BLaER1 treated with 17β-estradiol and CSF1 and Interleukin-3, amounts not matched to agents 10 nM and 100 nM (cell line): ENCODE results near the gene SYTL4.
A peak's percentile ranks its signal among the peaks of the same experiment; 100 is the strongest.

Experiments
- H3K27ac ChIP-seq, 11 experiments: shearing (Covaris generic); formaldehyde crosslinking; 2 replicates each; pipeline ENCODE4 v1.8.1; 2022
- H3K27me3 ChIP-seq, 11 experiments: shearing (Covaris generic); formaldehyde crosslinking; 2 replicates each; pipeline ENCODE4 v1.8.1; 2022
- H3K36me3 ChIP-seq, 11 experiments: shearing (Covaris generic); formaldehyde crosslinking; 2 replicates each; pipeline ENCODE4 v1.8.1; 2022
- H3K4me1 ChIP-seq, 10 experiments: shearing (Covaris generic); formaldehyde crosslinking; 2 replicates each; pipeline ENCODE4 v1.8.1; 2022
- H3K4me2 ChIP-seq, 11 experiments: shearing (Covaris generic); formaldehyde crosslinking; 2 replicates each; pipeline ENCODE4 v1.8.1; 2022
- H3K4me3 ChIP-seq, 10 experiments: shearing (Covaris generic); formaldehyde crosslinking; 2 replicates each; pipeline ENCODE4 v1.8.1; 2022
- H3K9ac ChIP-seq, 11 experiments: shearing (Covaris generic); formaldehyde crosslinking; 2 replicates each; pipeline ENCODE4 v1.8.1; 2022
- H3K9me3 ChIP-seq, 11 experiments: shearing (Covaris generic); formaldehyde crosslinking; replicated peaks in 1 of 11; 2 replicates each; pipeline ENCODE4 v1.8.1; 2022
- H4K20me1 ChIP-seq, 11 experiments: shearing (Covaris generic); formaldehyde crosslinking; 2 replicates each; pipeline ENCODE4 v1.8.1; 2022
- Cebpa-rat ChIP-seq, 11 experiments: shearing (Covaris generic); IDR thresholded peaks; 2 replicates each; pipeline ENCODE4 v1.8.1; 2022

Gene SYTL4

GRCh38 chrX:100647095-100647494 lies 84.8 kb downstream of the SYTL4 start:
- Histone ChIP-seq H4K20me1 (peaks cover 0 to 12% (median 0%) of the 10 kb centered on the region in 11 experiments; a peak in 2 of 22 replicates), H3K4me2 (peak overlapping the region in 10 of 11 experiments; percentile 10 to 75 (median 48); a peak in 18 of 22 replicates), H3K27me3 (peaks cover 0 to 72% (median 3%) of the 10 kb centered on the region in 11 experiments; a peak in 12 of 22 replicates), H3K27ac (no peak overlapping the region), H3K4me1 (peaks cover 37 to 55% (median 40%) of the 10 kb centered on the region in 10 experiments), H3K9me3 (no peaks in the 10 kb centered on the region), H3K36me3 (no peaks in the 10 kb centered on the region), H3K9ac (no peak overlapping the region), H3K4me3 (no peak overlapping the region)
- no peak for TF ChIP-seq Cebpa-rat (IDR thresholded peaks at IDR 0.05)

- Histone ChIP-seq H3K27ac (no peak overlapping the region), H3K4me2 (peak overlapping the region in 9 of 11 experiments; percentile 17 to 68 (median 38); a peak in 18 of 22 replicates), H3K4me3 (no peak overlapping the region), H4K20me1 (peaks cover 0 to 12% (median 0%) of the 10 kb centered on the region in 11 experiments; a peak in 2 of 22 replicates), H3K4me1 (peaks cover 37 to 47% (median 40%) of the 10 kb centered on the region in 10 experiments), H3K36me3 (no peaks in the 10 kb centered on the region), H3K27me3 (peaks cover 0 to 73% (median 4%) of the 10 kb centered on the region in 11 experiments; a peak in 13 of 22 replicates), H3K9ac (no peak overlapping the region), H3K9me3 (no peaks in the 10 kb centered on the region)
- no peak for TF ChIP-seq Cebpa-rat (IDR thresholded peaks at IDR 0.05)
Observed at GRCh38 chrX:100645106-100645505, 86.8 kb downstream of the SYTL4 start.

GRCh38 chrX:100643956-100644860 lies 87.7 kb downstream of the SYTL4 start, which contains the start of gene SRPX2:
SRPX2 (plus strand) TSS chrX:100644199; CDS start chrX:100646323, 2,124 bp downstream.
- no peak within 1 kb of the TSS for H3K9ac ChIP-seq
- no peaks in the 10 kb centered on the region for H3K9me3 ChIP-seq
- no peak for TF ChIP-seq Cebpa-rat (IDR thresholded peaks at IDR 0.05)
- H3K4me2 ChIP-seq = peak within 1 kb of the TSS; percentile 17 to 68 (median 38)
- no peaks in the 10 kb centered on the region for H3K36me3 ChIP-seq
- H3K27me3 ChIP-seq = peaks cover 0 to 80% (median 5%) of the 10 kb centered on the region in 11 experiments; a peak in 14 of 22 replicates
- H3K4me1 ChIP-seq = peaks cover 30 to 40% (median 33%) of the 10 kb centered on the region in 10 experiments
- no peak within 1 kb of the TSS for H3K27ac ChIP-seq
- H3K4me3 ChIP-seq = no peak within 1 kb of the TSS
- H4K20me1 ChIP-seq = peaks cover 0 to 12% (median 0%) of the 10 kb centered on the region in 11 experiments; a peak in 2 of 22 replicates

- Histone ChIP-seq H3K9me3 (no peaks in the 10 kb centered on the region), H3K27me3 (peaks cover 0 to 80% (median 9%) of the 10 kb centered on the region in 11 experiments; a peak in 14 of 22 replicates), H3K4me1 (peaks cover 24 to 35% (median 28%) of the 10 kb centered on the region in 10 experiments), H3K27ac (no peak overlapping the region), H3K9ac (no peak overlapping the region), H3K36me3 (no peaks in the 10 kb centered on the region), H3K4me3 (no peak overlapping the region), H4K20me1 (peaks cover 0 to 12% (median 0%) of the 10 kb centered on the region in 11 experiments; a peak in 2 of 22 replicates), H3K4me2 (peak overlapping the region in 3 of 11 experiments; percentile 20 to 68 (median 31); a peak in 5 of 22 replicates)
- TF ChIP-seq Cebpa-rat (IDR thresholded peaks at IDR 0.05) = no peak
Observed at GRCh38 chrX:100643212-100643611, 88.7 kb downstream of the SYTL4 start.

GRCh38 chrX:100642290-100642689 lies 89.6 kb downstream of the SYTL4 start:
- Histone ChIP-seq H3K4me2 (no peak overlapping the region), H3K4me3 (no peak overlapping the region), H3K9ac (no peak overlapping the region), H3K27me3 (peaks cover 0 to 80% (median 18%) of the 10 kb centered on the region in 11 experiments; a peak in 14 of 22 replicates), H3K9me3 (no peaks in the 10 kb centered on the region), H4K20me1 (peaks cover 0 to 12% (median 0%) of the 10 kb centered on the region in 11 experiments; a peak in 2 of 22 replicates), H3K4me1 (peaks cover 19 to 29% (median 24%) of the 10 kb centered on the region in 10 experiments), H3K27ac (no peak overlapping the region), H3K36me3 (no peaks in the 10 kb centered on the region)
- no peak for TF ChIP-seq Cebpa-rat (IDR thresholded peaks at IDR 0.05)

GRCh38 chrX:100636321-100636991 lies 95.5 kb downstream of the SYTL4 start, which contains the start of gene TSPAN6:
TSPAN6 (minus strand) TSS chrX:100636806; CDS start chrX:100636694, 112 bp downstream.
- H3K27me3 ChIP-seq = peaks cover 0 to 91% (median 37%) of the 10 kb centered on the region in 11 experiments; a peak in 17 of 22 replicates
- no peak within 1 kb of the TSS for H3K9ac ChIP-seq
- no peak within 1 kb of the TSS for H3K4me2 ChIP-seq
- no peaks in the 10 kb centered on the region for H3K4me1 ChIP-seq
- TF ChIP-seq Cebpa-rat (IDR thresholded peaks at IDR 0.05) = no peak
- H3K9me3 ChIP-seq = peaks cover 0 to 10% (median 7%) of the 10 kb centered on the region in 11 experiments; a peak in 8 of 22 replicates
- H4K20me1 ChIP-seq = peaks cover 0 to 7% (median 0%) of the 10 kb centered on the region in 11 experiments; a peak in 4 of 22 replicates
- H3K4me3 ChIP-seq = no peak within 1 kb of the TSS
- no peak within 1 kb of the TSS for H3K27ac ChIP-seq
- H3K36me3 ChIP-seq = no peaks in the 10 kb centered on the region

- Histone ChIP-seq H3K9ac (no peak overlapping the region), H3K36me3 (no peaks in the 10 kb centered on the region), H3K4me3 (no peak overlapping the region), H3K4me2 (no peak overlapping the region), H3K4me1 (no peaks in the 10 kb centered on the region), H4K20me1 (peaks cover 0 to 7% (median 0%) of the 10 kb centered on the region in 11 experiments; a peak in 4 of 22 replicates), H3K27ac (no peak overlapping the region), H3K9me3 (peaks cover 0 to 10% (median 7%) of the 10 kb centered on the region in 11 experiments; a peak in 8 of 22 replicates), H3K27me3 (peaks cover 0 to 91% (median 37%) of the 10 kb centered on the region in 11 experiments; a peak in 17 of 22 replicates)
- no peak for TF ChIP-seq Cebpa-rat (IDR thresholded peaks at IDR 0.05)
Observed at GRCh38 chrX:100635989-100636320, 96.0 kb downstream of the SYTL4 start.

- Histone ChIP-seq H3K36me3 (no peaks in the 10 kb centered on the region), H3K4me1 (no peaks in the 10 kb centered on the region), H3K27ac (no peak overlapping the region), H3K9ac (no peak overlapping the region), H4K20me1 (peaks cover 0 to 7% (median 0%) of the 10 kb centered on the region in 11 experiments; a peak in 4 of 22 replicates), H3K27me3 (peaks cover 0 to 98% (median 42%) of the 10 kb centered on the region in 11 experiments; a peak in 18 of 22 replicates), H3K4me3 (no peak overlapping the region), H3K4me2 (no peak overlapping the region), H3K9me3 (peaks cover 0 to 10% (median 7%) of the 10 kb centered on the region in 11 experiments; a peak in 8 of 22 replicates)
- TF ChIP-seq Cebpa-rat (IDR thresholded peaks at IDR 0.05) = no peak
Observed at GRCh38 chrX:100635040-100635439, 96.9 kb downstream of the SYTL4 start.
